Retina (tissue), 1 donor: Measurements from ENCODE around the gene ARL11.

Source experiments
- DNase-seq: peaks from one replicate; pipeline ENCODE4 v3.0.0-alpha.2; 2016

Gene ARL11

GRCh38 chr13:49615836-49616675 lies 12.3 kb upstream of the ARL11 start:
- DNase-seq, result no peak

GRCh38 chr13:49616676-49617065 lies 11.6 kb upstream of the ARL11 start:
- DNase-seq, result no peak

GRCh38 chr13:49620170-49620621 lies 8.1 kb upstream of the ARL11 start:
- no peak for DNase-seq

- DNase-seq, result no peak
Observed at GRCh38 chr13:49622174-49622946, 5.9 kb upstream of the ARL11 start.

GRCh38 chr13:49624229-49624628 lies 4.1 kb upstream of the ARL11 start:
- DNase-seq, result no peak

- DNase-seq, result no peak
Observed at GRCh38 chr13:49625392-49626079, 2.8 kb upstream of the ARL11 start.

- DNase-seq, result no peak
Observed at GRCh38 chr13:49629196-49629938, 1.1 kb downstream of the ARL11 start.

- DNase-seq, result no peak
Observed at GRCh38 chr13:49629947-49630346, 1.6 kb downstream of the ARL11 start.

- no peak for DNase-seq
Observed at GRCh38 chr13:49630580-49630979, 2.3 kb downstream of the ARL11 start.

GRCh38 chr13:49632156-49632555 lies 3.8 kb downstream of the ARL11 start:
- no peak for DNase-seq

GRCh38 chr13:49633710-49634109 lies 5.4 kb downstream of the ARL11 start:
- no peak for DNase-seq

GRCh38 chr13:49635599-49636433 lies 7.5 kb downstream of the ARL11 start:
- DNase-seq, result no peak

GRCh38 chr13:49636705-49637104 lies 8.4 kb downstream of the ARL11 start:
- no peak for DNase-seq

- DNase-seq, result no peak
Observed at GRCh38 chr13:49638030-49638743, 9.9 kb downstream of the ARL11 start.

- DNase-seq, result no peak
Observed at GRCh38 chr13:49638744-49639072, 10.4 kb downstream of the ARL11 start.

- no peak for DNase-seq
Observed at GRCh38 chr13:49641801-49642291, 13.5 kb downstream of the ARL11 start.

- DNase-seq, result no peak
Observed at GRCh38 chr13:49643035-49643646, 14.8 kb downstream of the ARL11 start.

GRCh38 chr13:49645451-49645850 lies 17.1 kb downstream of the ARL11 start:
- DNase-seq, result no peak

- DNase-seq, result no peak
Observed at GRCh38 chr13:49646688-49647087, 18.4 kb downstream of the ARL11 start.

- no peak for DNase-seq
Observed at GRCh38 chr13:49649244-49649962, 21.1 kb downstream of the ARL11 start.
